Activated CD4-positive, CD25-positive, alpha-beta regulatory T cell (primary cell): ENCODE results near the gene TMEM18.

Experiments used
- DNase-seq, 4 experiments: peaks; one replicate each; lab custom pipeline; 2025; lab: John Stamatoyannopoulos, UW

The TMEM18 gene

DNA sequence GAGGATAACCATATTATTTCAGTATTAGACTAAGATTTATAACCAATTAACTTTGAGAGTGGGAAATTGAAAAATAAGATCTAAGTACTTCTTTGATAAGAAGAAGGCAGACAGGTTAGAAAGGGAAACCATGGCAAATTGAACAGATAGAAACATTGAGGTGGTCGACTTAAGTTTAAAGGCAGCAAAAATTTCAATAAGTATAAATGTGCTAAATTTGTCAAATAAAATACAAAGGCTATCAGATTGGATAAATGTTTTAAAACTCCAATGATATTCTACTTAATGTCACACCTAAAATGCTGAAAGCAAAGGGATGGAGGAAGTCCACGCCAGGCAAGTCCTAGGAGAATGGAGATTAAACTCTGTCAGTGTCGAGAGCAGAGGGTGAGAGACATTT lies 59.2 kb downstream of the TMEM18 start:
- no peak for DNase-seq
